AG09309 (cell line): ENCODE results near the gene MGAT5B.
"Not testable (repeated sequence)": the region's sequence is repeated elsewhere in the genome, so short reads cannot be mapped to it uniquely, and the experiment has no call there.

ENCODE experiments used
- DNase-seq: peaks from one replicate; pipeline ENCODE4 v3.0.0-alpha.2; 2010; ENCODE audit warnings: low read depth
- H3K4me3 ChIP-seq: 2 replicates; pipeline ENCODE4 v1.5.1; 2011; ENCODE audit warnings: mild to moderate bottlenecking, low read depth, low read length, moderate library complexity; ENCODE audit not compliant: control insufficient read depth
- TF ChIP-seq, protein P1 (sequence below): IDR thresholded peaks from 2 replicates; pipeline ENCODE4 v1.5.1; 2011; ENCODE audit warnings: mild to moderate bottlenecking, low read depth, low read length, inconsistent platforms; ENCODE audit not compliant: insufficient read depth, control insufficient read depth; ENCODE audit errors: missing control alignments

Gene MGAT5B

DNA sequence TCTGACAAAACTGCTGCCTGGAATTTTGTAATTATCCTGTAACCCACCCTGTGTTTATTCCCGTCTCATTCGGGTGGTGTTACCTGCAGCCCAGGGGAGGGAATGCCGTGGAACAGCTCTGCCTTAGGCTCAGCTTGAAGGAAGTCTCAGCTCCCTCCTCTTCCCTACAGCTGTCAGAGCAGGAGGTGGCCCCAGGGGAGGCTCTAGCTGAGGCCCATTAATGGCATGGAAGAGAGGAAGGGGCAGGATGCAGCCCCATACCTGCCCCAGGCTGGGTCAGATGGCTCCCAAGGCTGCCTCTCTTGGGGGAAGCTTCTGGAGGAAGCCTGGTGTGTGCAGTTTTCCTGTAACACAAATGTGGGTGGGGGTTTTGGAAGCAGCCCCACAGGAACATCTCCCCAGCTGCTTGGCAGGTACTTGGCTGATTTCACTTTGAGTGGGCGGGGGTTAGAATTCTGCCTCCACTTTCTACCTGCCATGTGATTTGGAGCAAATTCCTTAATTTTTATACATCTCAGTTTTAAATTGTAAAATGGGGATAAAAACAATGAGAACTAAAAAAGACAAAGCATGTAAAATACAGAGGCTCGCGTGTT is 103.9 kb downstream of the MGAT5B start:
- H3K4me3 ChIP-seq, result no peak overlapping the region
- no peak for DNase-seq
- TF ChIP-seq, protein P1, sequence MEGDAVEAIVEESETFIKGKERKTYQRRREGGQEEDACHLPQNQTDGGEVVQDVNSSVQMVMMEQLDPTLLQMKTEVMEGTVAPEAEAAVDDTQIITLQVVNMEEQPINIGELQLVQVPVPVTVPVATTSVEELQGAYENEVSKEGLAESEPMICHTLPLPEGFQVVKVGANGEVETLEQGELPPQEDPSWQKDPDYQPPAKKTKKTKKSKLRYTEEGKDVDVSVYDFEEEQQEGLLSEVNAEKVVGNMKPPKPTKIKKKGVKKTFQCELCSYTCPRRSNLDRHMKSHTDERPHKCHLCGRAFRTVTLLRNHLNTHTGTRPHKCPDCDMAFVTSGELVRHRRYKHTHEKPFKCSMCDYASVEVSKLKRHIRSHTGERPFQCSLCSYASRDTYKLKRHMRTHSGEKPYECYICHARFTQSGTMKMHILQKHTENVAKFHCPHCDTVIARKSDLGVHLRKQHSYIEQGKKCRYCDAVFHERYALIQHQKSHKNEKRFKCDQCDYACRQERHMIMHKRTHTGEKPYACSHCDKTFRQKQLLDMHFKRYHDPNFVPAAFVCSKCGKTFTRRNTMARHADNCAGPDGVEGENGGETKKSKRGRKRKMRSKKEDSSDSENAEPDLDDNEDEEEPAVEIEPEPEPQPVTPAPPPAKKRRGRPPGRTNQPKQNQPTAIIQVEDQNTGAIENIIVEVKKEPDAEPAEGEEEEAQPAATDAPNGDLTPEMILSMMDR, result no peak

DNA sequence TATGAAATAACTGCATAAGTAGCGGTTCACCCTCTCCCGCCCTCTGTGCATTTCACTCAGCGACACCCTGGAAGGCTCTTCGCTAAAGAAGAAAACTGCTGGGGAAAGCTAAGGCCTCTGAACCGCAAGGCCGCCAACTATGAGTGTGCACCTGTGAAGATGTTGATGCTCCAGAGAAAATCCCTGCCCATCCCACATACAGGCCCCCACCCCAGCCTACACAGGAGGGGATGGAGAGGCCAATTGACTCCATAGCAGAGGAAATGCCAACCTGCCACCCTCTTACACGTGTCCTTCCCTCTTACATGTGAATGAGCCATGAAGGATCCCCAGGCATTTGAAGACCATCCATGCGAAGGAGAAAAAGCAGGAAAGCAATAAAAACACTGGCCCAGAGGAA is 104.8 kb downstream of the MGAT5B start:
- H3K4me3 ChIP-seq, result no peak overlapping the region
- no peak for DNase-seq
- TF ChIP-seq, protein P1, result no peak

DNA sequence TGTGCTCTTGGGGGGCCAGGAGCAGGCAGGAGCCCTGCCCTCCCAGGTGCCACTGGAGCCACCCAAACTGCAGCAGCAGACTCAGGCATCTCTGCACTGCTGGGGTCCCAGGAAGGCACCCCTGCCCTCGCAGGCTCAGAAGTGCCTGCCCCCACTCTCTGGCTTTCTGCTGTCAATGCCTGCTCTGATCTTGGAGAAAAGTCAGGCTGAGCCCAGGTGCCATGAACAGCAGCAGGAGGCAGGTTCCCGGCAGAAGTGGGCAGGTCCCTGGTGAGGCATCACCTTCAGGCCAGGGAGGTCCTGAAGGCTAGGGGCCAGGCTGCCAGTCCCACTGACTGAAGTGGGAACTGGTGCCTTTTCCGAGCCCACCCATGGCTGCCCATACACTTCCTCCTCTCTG is 106.5 kb downstream of the MGAT5B start:
- TF ChIP-seq, protein P1, result no peak
- no peak overlapping the region for H3K4me3 ChIP-seq
- DNase-seq, result no peak

DNA sequence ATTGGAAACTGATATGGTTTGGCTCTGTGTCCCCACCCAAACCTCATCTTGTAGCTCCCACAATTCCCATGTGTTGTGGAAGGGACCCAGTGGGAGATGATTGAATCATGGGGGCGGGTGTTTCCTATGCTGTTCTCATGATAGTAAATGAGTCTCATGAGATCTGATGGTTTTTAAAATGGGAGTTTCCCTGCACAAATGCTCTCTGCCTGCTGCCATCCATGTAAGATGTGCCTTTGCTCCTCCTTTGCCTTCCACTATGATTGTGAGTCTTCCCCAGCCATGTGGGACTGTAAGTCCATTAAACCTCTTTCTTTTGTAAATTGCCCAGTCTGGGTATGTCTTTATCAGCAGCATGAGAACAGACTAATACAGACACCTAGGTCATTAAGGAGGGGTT is 109.8 kb downstream of the MGAT5B start:
- not testable (repeated sequence) for DNase-seq, H3K4me3 ChIP-seq

DNA sequence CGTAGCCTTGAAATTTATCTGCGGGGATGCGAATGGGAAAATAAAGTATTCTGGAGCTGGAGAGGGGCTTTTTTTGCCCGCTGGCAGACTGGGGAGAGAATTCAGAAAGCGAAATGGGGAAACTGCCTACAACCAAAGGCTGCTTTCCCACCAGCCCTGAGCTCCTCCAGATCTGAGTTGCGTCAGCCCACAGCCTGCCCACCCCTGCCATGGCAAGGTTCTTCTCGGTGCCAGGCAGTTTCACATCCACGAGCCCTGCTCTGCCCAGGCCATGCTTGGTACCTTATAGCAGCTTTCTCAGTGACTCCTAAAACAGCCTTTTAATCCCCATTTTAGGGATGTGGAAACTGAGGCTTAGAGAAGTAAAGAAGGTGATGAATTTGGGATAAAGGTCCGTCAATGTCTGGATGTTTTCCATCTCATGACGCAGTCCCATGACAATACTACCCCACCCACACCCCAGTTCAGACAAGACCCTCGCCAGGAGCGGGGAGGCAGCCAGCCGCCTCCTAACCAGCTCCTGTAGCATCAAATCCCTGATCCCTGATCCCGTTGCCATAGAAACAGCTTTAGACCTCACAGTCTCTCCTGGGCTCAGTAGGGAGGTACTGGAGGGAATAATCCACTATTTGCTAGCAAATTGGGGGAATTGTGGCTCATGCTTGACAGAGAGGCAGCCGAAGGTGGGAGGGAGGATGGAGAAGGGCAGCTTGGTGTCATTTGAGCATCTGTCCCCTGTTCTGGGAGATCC is 113.5 kb downstream of the MGAT5B start:
- DNase-seq, result no peak
- TF ChIP-seq, protein P1, result no peak
- H3K4me3 ChIP-seq, result no peak overlapping the region

DNA sequence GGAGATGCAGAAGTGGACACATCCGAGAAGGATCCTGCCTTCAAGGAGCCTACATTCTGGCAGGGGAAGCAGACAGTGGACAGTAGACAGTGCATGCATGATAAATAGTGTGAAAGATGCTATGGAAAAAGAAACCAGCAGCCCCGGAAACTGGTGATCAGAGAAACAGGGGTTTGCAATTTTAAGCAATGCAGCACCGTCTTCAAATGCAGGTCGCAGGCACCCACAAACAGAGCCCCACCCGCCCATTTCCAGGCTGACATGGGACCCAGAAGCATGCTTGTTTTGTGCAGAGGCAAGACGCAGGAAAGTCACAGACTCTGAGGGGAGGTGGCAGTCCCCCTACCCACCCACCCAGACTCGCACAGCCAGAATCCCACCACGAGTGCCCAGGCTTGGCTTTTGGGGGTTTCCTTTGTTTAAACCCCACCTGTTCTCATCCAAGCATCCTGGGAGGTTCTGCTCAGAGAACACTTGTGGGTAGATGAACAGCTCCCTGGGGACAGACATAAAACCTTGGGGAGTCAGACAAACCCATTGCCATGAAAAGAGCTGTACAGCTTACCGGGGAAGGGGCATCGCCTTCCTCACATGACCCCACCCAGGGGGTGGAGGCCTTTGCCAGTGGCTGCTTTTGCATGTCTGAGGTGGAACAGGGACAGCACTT is 114.3 kb downstream of the MGAT5B start:
- no peak overlapping the region for H3K4me3 ChIP-seq
- TF ChIP-seq, protein P1, result no peak
- no peak for DNase-seq
